Activated CD8-positive, alpha-beta memory T cell treated with anti-CD3 and anti-CD28 coated beads, Interleukin-2, amount 50 U/mL, for 4 hours (primary cell): ENCODE results near the gene RAB3IL1.
"Not testable (repeated sequence)": the region's sequence is repeated elsewhere in the genome, so short reads cannot be mapped to it uniquely, and the experiment has no call there.

Experiments
- DNase-seq: peaks from one replicate; pipeline ENCODE4 v3.0.0-alpha.2; 2020

Gene RAB3IL1

GRCh38 chr11:61917334-61918109 lies at the start of gene RAB3IL1:
TSS of gene RAB3IL1 (minus strand) at chr11:61917566. CDS start at chr11:61917367, 199 bp downstream.
- no peak for DNase-seq

GRCh38 chr11:61966734-61967115 lies 49.4 kb upstream of the RAB3IL1 start:
- DNase-seq, result no peak

- DNase-seq, result not testable (repeated sequence)
Observed at GRCh38 chr11:61964666-61965271, 47.4 kb upstream of the RAB3IL1 start.

- DNase-seq, result no peak
Observed at GRCh38 chr11:61964058-61964665, 46.8 kb upstream of the RAB3IL1 start.

- no peak for DNase-seq
Observed at GRCh38 chr11:61963282-61964057, 46.1 kb upstream of the RAB3IL1 start.

- no peak for DNase-seq
Observed at GRCh38 chr11:61963016-61963281, 45.6 kb upstream of the RAB3IL1 start.

GRCh38 chr11:61962213-61963015 lies 45.0 kb upstream of the RAB3IL1 start:
- no peak for DNase-seq

GRCh38 chr11:61961570-61962212 lies 44.3 kb upstream of the RAB3IL1 start:
- no peak for DNase-seq

- no peak for DNase-seq
Observed at GRCh38 chr11:61960532-61960931, 43.2 kb upstream of the RAB3IL1 start.

- no peak for DNase-seq
Observed at GRCh38 chr11:61959678-61960077, 42.3 kb upstream of the RAB3IL1 start.

GRCh38 chr11:61959114-61959513 lies 41.7 kb upstream of the RAB3IL1 start:
- DNase-seq, result no peak

GRCh38 chr11:61958590-61958989 lies 41.2 kb upstream of the RAB3IL1 start:
- DNase-seq, result no peak

- DNase-seq, result no peak
Observed at GRCh38 chr11:61957021-61957770, 39.8 kb upstream of the RAB3IL1 start.

- no peak for DNase-seq
Observed at GRCh38 chr11:61956191-61957020, 39.0 kb upstream of the RAB3IL1 start.

- no peak for DNase-seq
Observed at GRCh38 chr11:61955422-61956135, 38.2 kb upstream of the RAB3IL1 start.

GRCh38 chr11:61954851-61955421 lies 37.6 kb upstream of the RAB3IL1 start:
- DNase-seq, result no peak

GRCh38 chr11:61954106-61954850 lies 36.9 kb upstream of the RAB3IL1 start:
- no peak for DNase-seq

GRCh38 chr11:61953632-61954031 lies 36.3 kb upstream of the RAB3IL1 start:
- DNase-seq, result not testable (repeated sequence)

GRCh38 chr11:61952882-61953281 lies 35.5 kb upstream of the RAB3IL1 start:
- no peak for DNase-seq
